K562 (cell line): ENCODE measurements around the gene CTAG1B. TPM values are rescaled to one million over a fixed set of nuclear protein-coding genes. Genes with fewer than 3 reads are reported as not detected.

Source experiments
- ATAC-seq: fragments of 200-7000 bp; cut with Tn5 transposase; 3 replicates; pipeline ENCODE4 v1.9.1; 2020; ENCODE audit warnings: moderate library complexity
- BruUV-seq: library from RNA; stranded (reverse); fragments of 400-500 nt; replicated peaks from 2 replicates; lab custom pipeline; 2021; lab: Mats Ljungman, UMichigan
- CTCF ChIA-PET: fragments of 300-600 bp; formaldehyde crosslinking; extraction: SDS; loops from one replicate; lab custom pipeline; 2021; ENCODE audit warnings: low intra/inter-chr PET ratio; lab: Yijun Ruan, JAX
- POLR2A ChIA-PET: fragments of 300-600, 350-650 bp; sonication (Branson Sonifier 250); formaldehyde crosslinking; extraction: SDS; loops from one replicate; lab custom pipeline; 2021; ENCODE audit warnings: antibody characterized with exemption, inconsistent platforms; lab: Yijun Ruan, JAX
- DNase-seq, 4 experiments: peaks; one replicate each; pipeline versions ENCODE4 v3.0.0 to v3.0.0-alpha.2; 2011 to 2018; ENCODE audit warnings: low spot score in 3 of 4, mixed read lengths in 3 of 4; ENCODE audit errors: extremely low read depth in 1 of 4
- FAIRE-seq: peaks from 2 replicates; lab custom pipeline; 2011; peaks lifted over from hg19 to GRCh38; lab: Jason Lieb, UNC
- H2AFZ ChIP-seq: 2 replicates; pipeline ENCODE4 v1.6.0; 2011; ENCODE audit warnings: low read depth, low read length, control low read depth, inconsistent platforms
- H3K27ac ChIP-seq: fragments of 200-600 bp; 3 replicates; pipeline ENCODE4 v1.8.0; 2011; ENCODE audit warnings: low read depth, mild to moderate bottlenecking, control low read depth, inconsistent platforms, low read length, moderate library complexity, mixed read lengths; ENCODE audit errors: extremely low read depth
- H3K27me3 ChIP-seq, 2 experiments: fragments of 300-600 bp in 1 of 2; 2 replicates in 1 of 2; 3 replicates in 1 of 2; pipeline versions ENCODE4 v1.6.0 to v1.8.0; 2011; ENCODE audit warnings: inconsistent platforms in 2 of 2, low read length in 2 of 2, mild to moderate bottlenecking in 1 of 2, mixed read lengths in 1 of 2, moderate library complexity in 1 of 2; ENCODE audit not compliant: control insufficient read depth in 2 of 2, insufficient read depth in 2 of 2
- H3K36me3 ChIP-seq: fragments of 300-600 bp; 3 replicates; pipeline ENCODE4 v1.8.0; 2011; ENCODE audit warnings: mild to moderate bottlenecking, low read length, inconsistent platforms; ENCODE audit not compliant: control insufficient read depth, insufficient read depth
- H3K4me1 ChIP-seq, 2 experiments: fragments of 200-600 bp in 1 of 2; replicated peaks in 1 of 2; 2 replicates in 1 of 2; 3 replicates in 1 of 2; pipeline versions ENCODE4 v1.5.1 to v1.8.0; 2011; ENCODE audit warnings: inconsistent platforms in 2 of 2, low read length in 2 of 2, mild to moderate bottlenecking in 1 of 2, mixed read lengths in 1 of 2, moderate library complexity in 1 of 2; ENCODE audit not compliant: control insufficient read depth in 2 of 2, insufficient read depth in 2 of 2
- H3K4me2 ChIP-seq: 2 replicates; pipeline ENCODE4 v1.6.1; 2011; ENCODE audit warnings: low read length, control low read depth, inconsistent platforms, mixed read lengths; ENCODE audit not compliant: insufficient read depth
- H3K4me3 ChIP-seq: fragments of 200-600 bp; sonication (generic), shearing (Covaris generic); 2 replicates; pipeline ENCODE4 v1.5.1; 2016; ENCODE audit warnings: control low read depth, inconsistent platforms
- H3K79me2 ChIP-seq: fragments of 200-600 bp; 3 replicates; pipeline ENCODE4 v1.8.0; 2011; ENCODE audit warnings: low read length, inconsistent platforms; ENCODE audit not compliant: control insufficient read depth, insufficient read depth
- H3K9ac ChIP-seq, 2 experiments: 2 replicates each; pipeline versions ENCODE4 v1.6.0 to v1.6.1; 2011; ENCODE audit warnings: low read depth in 2 of 2, low read length in 2 of 2, control low read depth in 1 of 2, inconsistent platforms in 1 of 2, mild to moderate bottlenecking in 1 of 2, mixed read lengths in 1 of 2; ENCODE audit not compliant: insufficient read depth in 1 of 2
- H3K9me1 ChIP-seq: one replicate; pipeline ENCODE4 v1.6.0; 2011; ENCODE audit warnings: inconsistent platforms, mild to moderate bottlenecking, low read length, moderate library complexity; ENCODE audit not compliant: control insufficient read depth, insufficient read depth
- H3K9me3 ChIP-seq: replicated peaks from 2 replicates; pipeline ENCODE4 v1.5.1; 2011; ENCODE audit warnings: low read depth, low read length, inconsistent platforms; ENCODE audit not compliant: control insufficient read depth, insufficient read depth
- H4K20me1 ChIP-seq: replicated peaks from 2 replicates; pipeline ENCODE4 v1.6.1; 2011; ENCODE audit warnings: low read length, inconsistent platforms, mixed read lengths; ENCODE audit not compliant: control insufficient read depth, insufficient read depth
- BHLHE40 ChIP-seq: IDR thresholded peaks from 2 replicates; pipeline ENCODE4 v1.6.1; 2011; ENCODE audit warnings: low read length, improper control_type of control experiment
- GATAD2A ChIP-seq: fragments of 450-650 bp; IDR thresholded peaks from 2 replicates; pipeline ENCODE4 v1.6.1; 2017
- HIVEP1 ChIP-seq: fragments of 250-450 bp; sonication (Bioruptor Pico); IDR thresholded peaks from 2 replicates; pipeline ENCODE4 v1.4.0; 2020; ENCODE audit warnings: mild to moderate bottlenecking
- HMG20B ChIP-seq: fragments of 250-450 bp; sonication (Bioruptor Pico); IDR thresholded peaks from 2 replicates; pipeline ENCODE4 v1.5.0; 2021; ENCODE audit warnings: mild to moderate bottlenecking
- NCOA1 ChIP-seq: fragments of 450-650 bp; IDR thresholded peaks from 2 replicates; pipeline ENCODE4 v1.6.1; 2016; ENCODE audit warnings: low read depth
- NKRF ChIP-seq: fragments of 450-650 bp; IDR thresholded peaks from 2 replicates; pipeline ENCODE4 v1.6.1; 2016; ENCODE audit warnings: borderline replicate concordance
- PATZ1 ChIP-seq: fragments of 250-450 bp; sonication (Bioruptor Pico); IDR thresholded peaks from 2 replicates; pipeline ENCODE4 v1.5.0; 2020; ENCODE audit warnings: mild to moderate bottlenecking, borderline replicate concordance
- RFX7 ChIP-seq: fragments of 250-450 bp; sonication (Bioruptor Pico); IDR thresholded peaks from 2 replicates; pipeline ENCODE4 v1.5.1; 2021; ENCODE audit warnings: mild to moderate bottlenecking
- TFE3 ChIP-seq: fragments of 450-650 bp; formaldehyde crosslinking; IDR thresholded peaks from 2 replicates; pipeline ENCODE4 v1.4.0; 2020; ENCODE audit warnings: mild to moderate bottlenecking, mixed read lengths
- ZFP91 ChIP-seq: sonication (generic); formaldehyde crosslinking; IDR thresholded peaks from 2 replicates; pipeline ENCODE4 v1.8.0; 2022; ENCODE audit warnings: mild to moderate bottlenecking, missing genetic modification reagents
- WGBS: fragments of 100-300 bp; shearing (Covaris generic); methylation state at CpG from one replicate; pipeline ENCODE4 v1.1.6; 2016; ENCODE audit warnings: low coverage, mixed read lengths; ENCODE audit not compliant: insufficient coverage; ENCODE audit errors: missing lambda C conversion rate; 5-methylcytosine and 5-hydroxymethylcytosine counted together
- in situ Hi-C: fragments of 300-500 bp; cut with MboI; formaldehyde crosslinking; loops from 4 replicates; pipeline ENCODE4 v1.15.0; 2018; ENCODE audit warnings: inconsistent platforms, mixed read lengths
- intact Hi-C: fragments of 100-400 bp; cut with micrococcal nuclease; formaldehyde crosslinking; loops from 2 replicates; pipeline ENCODE4 v1.14.2; 2022
- polyA plus RNA-seq, 8 experiments: library from polyadenylated mRNA; depleted of rRNA in 4 of 8; stranded (reverse) in 5 of 8; unstranded in 3 of 8; fragments of >200 nt; fragmentation: Nextera tagmentation in 2 of 8; fragmentation: Illumina TruSeq in 1 of 8; extraction: Ambion mirVana in 2 of 8; extraction: Trizol in 1 of 8; gene quantifications; 2 replicates each; pipeline versions ENCODE4 v1.2.1 to v1.2.3, GENCODE V29; 2011 to 2014; ENCODE audit warnings: inconsistent platforms in 1 of 8, missing spikeins in 1 of 8
- total RNA-seq, 7 experiments: library from RNA; depleted of rRNA in 6 of 7; stranded (reverse); fragments of >200 nt in 6 of 7; fragmentation: Illumina TruSeq in 2 of 7; extraction: Trizol in 2 of 7; gene quantifications; 2 replicates each; pipeline versions ENCODE4 v1.2.1 to v1.2.3, GENCODE V29; 2011 to 2021; ENCODE audit warnings: low replicate concordance in 1 of 7

CTAG1B gene
- total and polyA plus RNA-seq, 9 of the 15 experiments (the other 6 are each of a cell fraction or from before 2014, with no cell fraction given): not detected

DNA sequence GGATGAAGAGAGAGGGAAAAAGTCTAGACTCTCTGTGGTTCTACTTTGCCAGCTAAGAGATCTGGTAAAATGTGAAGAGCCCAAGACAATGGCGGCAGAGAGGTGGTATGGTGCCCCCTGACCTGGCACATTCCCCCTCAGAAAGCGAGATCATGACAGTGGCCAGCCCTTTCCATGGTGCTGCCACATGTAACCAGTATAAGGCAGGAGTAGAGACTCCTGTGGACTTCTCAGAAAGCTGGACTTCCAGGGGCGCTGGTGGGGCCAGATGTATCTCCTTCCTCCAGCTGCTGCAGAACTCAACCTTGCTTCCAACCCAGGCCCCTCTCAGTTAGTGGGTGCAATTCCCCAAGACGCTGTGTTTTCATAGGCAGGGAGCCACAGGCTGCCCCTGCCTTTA is 24.6 kb downstream of the CTAG1B start:
- Histone ChIP-seq H3K9me3 (no peaks in the 10 kb centered on the region; the same call in 1 of the 2 replicates), H3K79me2 (no peaks in the 10 kb centered on the region), H3K9me1 (no peaks in the 10 kb centered on the region), H3K27ac (no peak overlapping the region), H3K4me1 (peaks cover 0 to 2% of the 10 kb centered on the region in 2 experiments; a peak in 1 of 5 replicates), H3K27me3 (peaks cover 0 to 17% of the 10 kb centered on the region in 2 experiments; a peak in 2 of 5 replicates), H3K9ac (no peak overlapping the region), H3K36me3 (no peaks in the 10 kb centered on the region), H3K4me2 (no peak overlapping the region), H2AFZ (no peak overlapping the region), H4K20me1 (no peaks in the 10 kb centered on the region), H3K4me3 (no peak overlapping the region)
- BruUV-seq: no TSS peak
- ChIA-PET CTCF (no interaction called here), POLR2A (no interaction called here)
- FAIRE-seq (no peak), ATAC-seq (no peak), DNase-seq (no peak)
- WGBS: 4% methylated on average over 4 of the region's 4 CpGs
- in situ Hi-C loops: loop anchor here (25.0 kb wide), 1 partner anchor 143 kb away; no protein-coding TSS in a partner anchor
- intact Hi-C loops: no loop called here
- TF ChIP-seq BHLHE40 (no peak), ZFP91 (CRISPR knock-in tag) (no peak), PATZ1 (CRISPR knock-in tag) (no peak), HIVEP1 (CRISPR knock-in tag) (no peak), RFX7 (no peak), HMG20B (CRISPR knock-in tag) (no peak), NCOA1 (no peak), NKRF (no peak), TFE3 (CRISPR knock-in tag) (no peak), GATAD2A (no peak)
